DND-41 (cell line): ENCODE results near the gene FSCN2.

Experiments used
- ATAC-seq: fragments of 200-7000 bp; cut with Tn5 transposase; 3 replicates; pipeline ENCODE4 v1.9.1; 2021; ENCODE audit warnings: low read depth; ENCODE audit not compliant: insufficient read depth
- DNase-seq: peaks from one replicate; pipeline ENCODE4 v3.0.0-alpha.2; 2020
- H2AFZ ChIP-seq: 2 replicates; pipeline ENCODE4 v1.6.0; 2012; ENCODE audit warnings: low read depth, low read length
- H3K27ac ChIP-seq: 2 replicates; pipeline ENCODE4 v1.5.1; 2012; ENCODE audit warnings: low read length, inconsistent platforms
- H3K27me3 ChIP-seq: fragments of 200-600 bp; sonication (generic); 2 replicates; pipeline ENCODE4 v1.6.0; 2012; ENCODE audit warnings: low read length, mild to moderate bottlenecking, inconsistent platforms; ENCODE audit not compliant: insufficient read depth, poor library complexity
- H3K36me3 ChIP-seq: 2 replicates; pipeline ENCODE4 v1.5.1; 2012; ENCODE audit warnings: low read length, inconsistent platforms; ENCODE audit not compliant: insufficient read depth
- H3K4me1 ChIP-seq: 2 replicates; pipeline ENCODE4 v1.5.1; 2012; ENCODE audit warnings: mild to moderate bottlenecking, low read length; ENCODE audit not compliant: insufficient read depth
- H3K4me2 ChIP-seq: 2 replicates; pipeline ENCODE4 v1.6.0; 2012; ENCODE audit warnings: mild to moderate bottlenecking, moderate library complexity, low read length, inconsistent platforms; ENCODE audit not compliant: insufficient read depth
- H3K4me3 ChIP-seq, 2 experiments: fragments of 200-600 bp in 1 of 2; shearing (Covaris generic) in 1 of 2; 2 replicates each; pipeline ENCODE4 v1.5.1; 2012 to 2016; ENCODE audit warnings: inconsistent platforms in 2 of 2, low read length in 2 of 2, mild to moderate bottlenecking in 2 of 2, low read depth in 1 of 2, moderate library complexity in 1 of 2
- H3K79me2 ChIP-seq: 2 replicates; pipeline ENCODE4 v1.6.0; 2012; ENCODE audit warnings: low read length, inconsistent platforms; ENCODE audit not compliant: insufficient read depth
- H3K9ac ChIP-seq: 2 replicates; pipeline ENCODE4 v1.6.0; 2012; ENCODE audit warnings: low read depth, mild to moderate bottlenecking, inconsistent platforms, low read length, moderate library complexity
- H3K9me3 ChIP-seq: 2 replicates; pipeline ENCODE4 v1.5.1; 2012; ENCODE audit warnings: low read length, moderate library complexity, mild to moderate bottlenecking, inconsistent platforms; ENCODE audit not compliant: insufficient read depth, severe bottlenecking
- H4K20me1 ChIP-seq: 2 replicates; pipeline ENCODE4 v1.6.0; 2012; ENCODE audit warnings: low read length; ENCODE audit not compliant: insufficient read depth
- EZH2 ChIP-seq: IDR thresholded peaks from 3 replicates; pipeline ENCODE4 v1.6.1; 2012; ENCODE audit warnings: borderline replicate concordance, low read depth, mild to moderate bottlenecking, moderate library complexity, low read length, inconsistent platforms; ENCODE audit not compliant: severe bottlenecking
- TF ChIP-seq, protein P1 (sequence below): IDR thresholded peaks from 2 replicates; pipeline ENCODE4 v1.5.1; 2012; ENCODE audit warnings: borderline replicate concordance, low read length, moderate library complexity, mild to moderate bottlenecking; ENCODE audit not compliant: poor library complexity, severe bottlenecking; ENCODE audit errors: extremely low read depth

FSCN2 gene

DNA sequence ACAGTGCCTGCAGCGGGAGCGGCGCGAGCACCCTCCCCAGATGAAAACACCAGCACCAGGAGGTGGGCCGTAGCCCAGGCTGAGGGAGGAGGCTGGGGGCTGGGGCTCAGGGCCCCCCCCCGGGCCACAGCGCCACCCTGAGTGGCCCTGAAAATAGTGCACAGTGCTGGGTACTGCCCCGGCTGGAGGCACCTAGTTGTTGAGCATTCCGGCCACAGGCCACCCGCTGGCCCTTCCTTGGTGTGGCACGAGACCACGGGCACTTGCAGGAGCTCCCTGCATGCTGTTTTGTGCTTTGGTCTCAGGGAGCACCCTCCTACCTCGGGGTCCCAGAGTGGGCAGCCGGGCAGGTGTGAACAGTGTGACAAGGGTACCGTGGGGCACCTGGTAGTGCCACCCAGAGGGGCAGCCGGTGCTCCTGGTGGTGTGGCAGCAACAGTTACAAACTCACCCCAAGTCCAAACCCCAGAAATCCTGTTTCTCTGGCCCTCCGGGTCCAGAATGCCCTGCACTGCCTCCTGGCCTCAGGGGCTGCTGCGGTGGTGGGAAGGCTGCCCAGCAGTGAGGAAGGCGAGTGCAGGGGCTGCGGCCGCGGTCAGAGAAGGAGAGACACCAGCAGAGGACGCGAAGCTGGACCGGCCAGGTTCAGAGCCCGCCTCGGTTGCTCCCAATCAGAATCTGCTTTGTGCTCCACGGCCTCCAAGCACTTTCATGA, 11.9 kb downstream of the FSCN2 start:
- no peaks in the 10 kb centered on the region for H3K4me1 ChIP-seq
- no peak overlapping the region for H3K4me3 ChIP-seq
- peaks cover 18% of the 10 kb centered on the region for H4K20me1 ChIP-seq
- H3K4me2 ChIP-seq = no peak overlapping the region
- H3K79me2 ChIP-seq = no peaks in the 10 kb centered on the region
- ATAC-seq = no peak
- TF ChIP-seq, protein P1, sequence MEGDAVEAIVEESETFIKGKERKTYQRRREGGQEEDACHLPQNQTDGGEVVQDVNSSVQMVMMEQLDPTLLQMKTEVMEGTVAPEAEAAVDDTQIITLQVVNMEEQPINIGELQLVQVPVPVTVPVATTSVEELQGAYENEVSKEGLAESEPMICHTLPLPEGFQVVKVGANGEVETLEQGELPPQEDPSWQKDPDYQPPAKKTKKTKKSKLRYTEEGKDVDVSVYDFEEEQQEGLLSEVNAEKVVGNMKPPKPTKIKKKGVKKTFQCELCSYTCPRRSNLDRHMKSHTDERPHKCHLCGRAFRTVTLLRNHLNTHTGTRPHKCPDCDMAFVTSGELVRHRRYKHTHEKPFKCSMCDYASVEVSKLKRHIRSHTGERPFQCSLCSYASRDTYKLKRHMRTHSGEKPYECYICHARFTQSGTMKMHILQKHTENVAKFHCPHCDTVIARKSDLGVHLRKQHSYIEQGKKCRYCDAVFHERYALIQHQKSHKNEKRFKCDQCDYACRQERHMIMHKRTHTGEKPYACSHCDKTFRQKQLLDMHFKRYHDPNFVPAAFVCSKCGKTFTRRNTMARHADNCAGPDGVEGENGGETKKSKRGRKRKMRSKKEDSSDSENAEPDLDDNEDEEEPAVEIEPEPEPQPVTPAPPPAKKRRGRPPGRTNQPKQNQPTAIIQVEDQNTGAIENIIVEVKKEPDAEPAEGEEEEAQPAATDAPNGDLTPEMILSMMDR = no peak
- no peak for TF ChIP-seq EZH2
- no peak overlapping the region for H3K27ac ChIP-seq
- no peak overlapping the region for H2AFZ ChIP-seq
- peaks cover 58% of the 10 kb centered on the region for H3K36me3 ChIP-seq
- H3K27me3 ChIP-seq = no peaks in the 10 kb centered on the region
- H3K9me3 ChIP-seq = no peaks in the 10 kb centered on the region
- H3K9ac ChIP-seq = no peak overlapping the region
- no peak for DNase-seq

GRCh38 chr17:81540676-81541027, 12.5 kb downstream of the FSCN2 start:
- no peak overlapping the region for H3K4me2 ChIP-seq
- H2AFZ ChIP-seq = no peak overlapping the region
- no peaks in the 10 kb centered on the region for H3K4me1 ChIP-seq
- no peak for TF ChIP-seq EZH2
- TF ChIP-seq, protein P1 = no peak
- H3K27me3 ChIP-seq = no peaks in the 10 kb centered on the region
- no peak overlapping the region for H3K4me3 ChIP-seq
- H3K9me3 ChIP-seq = no peaks in the 10 kb centered on the region
- no peaks in the 10 kb centered on the region for H3K79me2 ChIP-seq
- peaks cover 18% of the 10 kb centered on the region for H4K20me1 ChIP-seq
- peaks cover 64% of the 10 kb centered on the region for H3K36me3 ChIP-seq
- DNase-seq (no peak), ATAC-seq (no peak)
- no peak overlapping the region for H3K9ac ChIP-seq
- no peak overlapping the region for H3K27ac ChIP-seq

- peaks cover 14% of the 10 kb centered on the region; the same call in 1 of the 2 replicates for H4K20me1 ChIP-seq
- H3K9me3 ChIP-seq = no peaks in the 10 kb centered on the region
- H3K4me3 ChIP-seq = no peak overlapping the region
- no peaks in the 10 kb centered on the region for H3K27me3 ChIP-seq
- H3K79me2 ChIP-seq = no peaks in the 10 kb centered on the region
- TF ChIP-seq, protein P1 = no peak
- TF ChIP-seq EZH2 = no peak
- no peak overlapping the region for H3K27ac ChIP-seq
- peaks cover 68% of the 10 kb centered on the region for H3K36me3 ChIP-seq
- H3K4me2 ChIP-seq = no peak overlapping the region
- no peak overlapping the region for H3K9ac ChIP-seq
- DNase-seq (no peak), ATAC-seq (no peak)
- H2AFZ ChIP-seq = no peak overlapping the region
- no peaks in the 10 kb centered on the region for H3K4me1 ChIP-seq
Observed at GRCh38 chr17:81541123-81541522, 12.9 kb downstream of the FSCN2 start.
